PFSK-1 (cell line): ENCODE data around the gene MTFMT.

Experiments
- FOXP2 ChIP-seq: optimal IDR thresholded peaks from 2 replicates; pipeline ENCODE3; 2011; ENCODE audit warnings: borderline replicate concordance, control low read depth, inconsistent platforms; ENCODE audit not compliant: insufficient read depth; ENCODE audit errors: extremely low read length, extremely low read depth
- POLR2AphosphoS5 ChIP-seq: IDR thresholded peaks from 2 replicates; pipeline ENCODE4 v1.6.1; 2012; ENCODE audit warnings: low read depth, mild to moderate bottlenecking, control low read depth, low read length, moderate library complexity
- REST ChIP-seq, 2 experiments: IDR thresholded peaks; 2 replicates each; pipeline versions ENCODE4 v1.6.1 to v1.8.0; 2011 to 2012; ENCODE audit warnings: low read depth in 2 of 2, low read length in 2 of 2, control low read depth in 1 of 2, inconsistent platforms in 1 of 2, mild to moderate bottlenecking in 1 of 2, moderate library complexity in 1 of 2; ENCODE audit not compliant: insufficient read depth in 1 of 2
- SIN3A ChIP-seq: IDR thresholded peaks from 2 replicates; pipeline ENCODE4 v1.6.1; 2012; ENCODE audit warnings: mild to moderate bottlenecking, low read length, moderate library complexity, borderline replicate concordance; ENCODE audit not compliant: insufficient read depth
- TAF1 ChIP-seq: IDR thresholded peaks from 2 replicates; pipeline ENCODE4 v1.6.1; 2012; ENCODE audit warnings: low read length, control low read depth, borderline replicate concordance; ENCODE audit not compliant: insufficient read depth

The MTFMT gene

GRCh38 chr15:64969401-64969800 is 60.0 kb downstream of the MTFMT start:
- TF ChIP-seq FOXP2 (no peak), REST (IDR thresholded peaks at IDR 0.05; ENCODE audit: insufficient read depth in 1 of 2, low read depth in 2 of 2, low read length in 2 of 2) (no peak), POLR2AphosphoS5 (no peak), SIN3A (no peak), TAF1 (no peak)

GRCh38 chr15:64961013-64961412 is 68.4 kb downstream of the MTFMT start:
- TF ChIP-seq POLR2AphosphoS5, result no peak
- no peak for TF ChIP-seq REST (IDR thresholded peaks at IDR 0.05; ENCODE audit: insufficient read depth in 1 of 2, low read depth in 2 of 2, low read length in 2 of 2)
- TF ChIP-seq FOXP2, result no peak
- no peak for TF ChIP-seq TAF1
- TF ChIP-seq SIN3A, result no peak

- TF ChIP-seq REST (IDR thresholded peaks at IDR 0.05; ENCODE audit: insufficient read depth in 1 of 2, low read depth in 2 of 2, low read length in 2 of 2) (no peak), TAF1 (no peak), SIN3A (no peak)
Observed at GRCh38 chr15:64960153-64960552, 69.3 kb downstream of the MTFMT start.

GRCh38 chr15:64959128-64959527 is 70.3 kb downstream of the MTFMT start:
- TF ChIP-seq FOXP2 (no peak), POLR2AphosphoS5 (no peak), SIN3A (no peak), REST (IDR thresholded peaks at IDR 0.05; ENCODE audit: insufficient read depth in 1 of 2, low read depth in 2 of 2, low read length in 2 of 2) (no peak), TAF1 (no peak)

GRCh38 chr15:64954395-64954794 is 75.0 kb downstream of the MTFMT start:
- TF ChIP-seq TAF1 (no peak), POLR2AphosphoS5 (no peak), FOXP2 (no peak), REST (IDR thresholded peaks at IDR 0.05; ENCODE audit: insufficient read depth in 1 of 2, low read depth in 2 of 2, low read length in 2 of 2) (no peak), SIN3A (no peak)
